OCI-LY3 (cell line): Measurements from ENCODE around the gene ROPN1.

Source experiments
- H2AFZ ChIP-seq: fragments of 200-600, 300-600 bp; shearing (Covaris generic); 2 replicates; pipeline ENCODE4 v1.6.0; 2014; ENCODE audit warnings: antibody characterized with exemption, low read depth, low read length
- H3K27ac ChIP-seq: fragments of 200-600, 300-600 bp; sonication (generic); 2 replicates; pipeline ENCODE4 v1.5.1; 2014; ENCODE audit warnings: mild to moderate bottlenecking, low read length, moderate library complexity, mixed read lengths
- H3K27me3 ChIP-seq: fragments of 200-600, 300-600 bp; sonication (generic); 2 replicates; pipeline ENCODE4 v1.6.1; 2014; ENCODE audit warnings: low read depth, low read length, mixed read lengths
- H3K36me3 ChIP-seq: fragments of 200-600, 300-600 bp; sonication (generic); replicated peaks from 2 replicates; pipeline ENCODE3; 2014; ENCODE audit warnings: low read depth, low read length, mixed read lengths
- H3K4me1 ChIP-seq: fragments of 300-600, 200-600 bp; sonication (generic); 2 replicates; pipeline ENCODE4 v1.6.1; 2014; ENCODE audit warnings: low read length, mixed read lengths
- H3K4me2 ChIP-seq: fragments of 200-600, 300-600 bp; sonication (generic); 2 replicates; pipeline ENCODE4 v1.6.1; 2014; ENCODE audit warnings: low read length, mixed read lengths
- H3K4me3 ChIP-seq: fragments of 300-600, 200-600 bp; sonication (generic); 2 replicates; pipeline ENCODE4 v1.5.1; 2014; ENCODE audit warnings: antibody characterized with exemption, mild to moderate bottlenecking, low read length, moderate library complexity
- H3K79me2 ChIP-seq: fragments of 300-600, 200-600 bp; shearing (Covaris generic); 2 replicates; pipeline ENCODE4 v1.6.1; 2014; ENCODE audit warnings: mild to moderate bottlenecking, low read length, mixed read lengths
- H3K9ac ChIP-seq: fragments of 300-600, 200-600 bp; shearing (Covaris generic); 2 replicates; pipeline ENCODE4 v1.6.0; 2014; ENCODE audit warnings: mild to moderate bottlenecking, low read length, moderate library complexity
- H3K9me3 ChIP-seq: fragments of 200-600, 300-600 bp; shearing (Covaris generic); 2 replicates; pipeline ENCODE4 v1.6.1; 2014; ENCODE audit warnings: low read length, mixed read lengths; ENCODE audit not compliant: insufficient read depth
- H4K20me1 ChIP-seq: fragments of 200-600, 300-600 bp; sonication (generic); 2 replicates; pipeline ENCODE4 v1.6.1; 2016; ENCODE audit warnings: low read length, mixed read lengths; ENCODE audit not compliant: insufficient read depth
- EZH2phosphoT487 ChIP-seq: fragments of 200-600 bp; shearing (Covaris generic); IDR thresholded peaks from 2 replicates; pipeline ENCODE4 v1.6.1; 2018; ENCODE audit warnings: antibody characterized with exemption, mixed run types, low read depth
- TF ChIP-seq, protein P1 (sequence below): fragments of 200-600, 300-600 bp; sonication (generic); IDR thresholded peaks from 2 replicates; pipeline ENCODE4 v1.5.1; 2014; ENCODE audit warnings: antibody characterized with exemption, low read length, low read depth

The ROPN1 gene

DNA sequence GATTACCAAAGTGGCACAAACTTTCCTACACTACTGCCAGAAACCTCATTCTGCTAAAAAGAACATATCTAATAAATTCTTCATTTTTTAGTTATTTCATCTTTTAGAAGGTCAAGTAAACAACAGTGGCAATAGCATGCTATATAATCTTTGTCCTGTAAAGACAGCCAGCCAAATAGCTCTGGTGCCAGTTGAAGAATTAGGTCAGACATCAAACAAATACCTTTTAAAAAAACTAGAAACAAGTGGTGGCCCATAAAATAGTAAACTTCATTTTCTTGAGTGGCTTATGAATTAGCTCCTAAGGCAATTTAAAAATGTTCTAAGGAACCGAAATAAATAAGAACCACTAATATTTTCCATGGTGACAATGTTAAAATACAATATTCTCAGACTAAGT lies 50.4 kb downstream of the ROPN1 start:
- no peak overlapping the region for H3K9ac ChIP-seq
- peaks cover 34% of the 10 kb centered on the region for H3K36me3 ChIP-seq
- no peak for TF ChIP-seq EZH2phosphoT487
- TF ChIP-seq, protein P1, sequence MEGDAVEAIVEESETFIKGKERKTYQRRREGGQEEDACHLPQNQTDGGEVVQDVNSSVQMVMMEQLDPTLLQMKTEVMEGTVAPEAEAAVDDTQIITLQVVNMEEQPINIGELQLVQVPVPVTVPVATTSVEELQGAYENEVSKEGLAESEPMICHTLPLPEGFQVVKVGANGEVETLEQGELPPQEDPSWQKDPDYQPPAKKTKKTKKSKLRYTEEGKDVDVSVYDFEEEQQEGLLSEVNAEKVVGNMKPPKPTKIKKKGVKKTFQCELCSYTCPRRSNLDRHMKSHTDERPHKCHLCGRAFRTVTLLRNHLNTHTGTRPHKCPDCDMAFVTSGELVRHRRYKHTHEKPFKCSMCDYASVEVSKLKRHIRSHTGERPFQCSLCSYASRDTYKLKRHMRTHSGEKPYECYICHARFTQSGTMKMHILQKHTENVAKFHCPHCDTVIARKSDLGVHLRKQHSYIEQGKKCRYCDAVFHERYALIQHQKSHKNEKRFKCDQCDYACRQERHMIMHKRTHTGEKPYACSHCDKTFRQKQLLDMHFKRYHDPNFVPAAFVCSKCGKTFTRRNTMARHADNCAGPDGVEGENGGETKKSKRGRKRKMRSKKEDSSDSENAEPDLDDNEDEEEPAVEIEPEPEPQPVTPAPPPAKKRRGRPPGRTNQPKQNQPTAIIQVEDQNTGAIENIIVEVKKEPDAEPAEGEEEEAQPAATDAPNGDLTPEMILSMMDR: no peak
- no peak overlapping the region for H2AFZ ChIP-seq
- H3K79me2 ChIP-seq: no peaks in the 10 kb centered on the region
- no peak overlapping the region for H3K4me2 ChIP-seq
- H3K4me3 ChIP-seq: no peak overlapping the region
- no peak overlapping the region for H3K27ac ChIP-seq
- H3K27me3 ChIP-seq: no peaks in the 10 kb centered on the region
- no peaks in the 10 kb centered on the region for H3K9me3 ChIP-seq
- no peaks in the 10 kb centered on the region for H4K20me1 ChIP-seq
- H3K4me1 ChIP-seq: peaks cover 3% of the 10 kb centered on the region; the same call in 1 of the 2 replicates

DNA sequence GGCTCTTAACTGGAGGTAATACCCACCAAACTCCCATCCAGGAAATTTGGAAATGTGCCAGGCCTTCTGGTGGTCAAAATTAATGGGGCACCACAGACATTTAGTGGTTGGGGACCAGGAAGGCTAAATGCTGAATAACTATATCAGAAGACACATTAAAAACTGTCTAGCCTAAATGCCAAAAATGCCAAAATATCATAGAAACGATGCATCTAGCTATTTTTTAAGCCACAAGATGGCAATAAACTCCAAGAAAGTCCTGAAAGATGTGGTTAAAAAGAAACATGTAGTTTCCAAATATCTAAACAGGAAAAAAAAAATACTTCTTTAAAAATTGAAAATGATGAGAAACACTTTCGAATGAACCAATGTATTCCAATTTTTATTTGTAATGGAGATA lies 50.8 kb downstream of the ROPN1 start:
- Histone ChIP-seq H3K4me1 (peaks cover 3% of the 10 kb centered on the region; the same call in 1 of the 2 replicates), H3K9me3 (no peaks in the 10 kb centered on the region), H3K9ac (no peak overlapping the region), H4K20me1 (no peaks in the 10 kb centered on the region), H3K36me3 (peaks cover 34% of the 10 kb centered on the region), H2AFZ (no peak overlapping the region), H3K4me2 (no peak overlapping the region), H3K27ac (no peak overlapping the region), H3K79me2 (no peaks in the 10 kb centered on the region), H3K27me3 (no peaks in the 10 kb centered on the region), H3K4me3 (no peak overlapping the region)
- TF ChIP-seq EZH2phosphoT487: no peak
- TF ChIP-seq, protein P1: 0 out of 2 replicates have a peak, but pooled peaks have one; percentile 15

DNA sequence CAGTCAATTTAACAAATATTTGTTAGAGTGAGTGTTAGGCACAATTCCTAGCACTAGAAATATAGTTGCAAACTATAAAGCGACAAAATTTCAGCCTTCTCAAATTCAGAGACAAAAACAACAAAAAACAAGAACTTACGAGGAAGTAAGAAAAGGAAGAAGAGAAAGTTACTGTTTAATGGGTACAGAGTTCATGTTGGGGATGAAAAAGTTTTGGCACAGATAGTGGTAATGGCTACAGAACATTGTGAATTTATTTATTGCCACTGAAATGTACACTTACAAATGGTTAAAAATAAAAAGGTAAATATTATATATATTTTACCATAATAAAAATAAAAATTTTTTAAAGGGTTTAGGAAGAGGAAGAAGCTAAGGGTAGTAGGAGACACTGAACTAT lies 52.2 kb downstream of the ROPN1 start:
- Histone ChIP-seq H3K9ac (no peak overlapping the region), H3K27me3 (no peaks in the 10 kb centered on the region), H3K4me2 (no peak overlapping the region), H3K4me1 (peaks cover 3% of the 10 kb centered on the region; the same call in 1 of the 2 replicates), H3K4me3 (no peak overlapping the region), H2AFZ (no peak overlapping the region), H3K36me3 (peaks cover 34% of the 10 kb centered on the region), H3K27ac (no peak overlapping the region), H4K20me1 (no peaks in the 10 kb centered on the region), H3K9me3 (no peaks in the 10 kb centered on the region), H3K79me2 (no peaks in the 10 kb centered on the region)
- TF ChIP-seq EZH2phosphoT487: no peak
- TF ChIP-seq, protein P1: no peak

DNA sequence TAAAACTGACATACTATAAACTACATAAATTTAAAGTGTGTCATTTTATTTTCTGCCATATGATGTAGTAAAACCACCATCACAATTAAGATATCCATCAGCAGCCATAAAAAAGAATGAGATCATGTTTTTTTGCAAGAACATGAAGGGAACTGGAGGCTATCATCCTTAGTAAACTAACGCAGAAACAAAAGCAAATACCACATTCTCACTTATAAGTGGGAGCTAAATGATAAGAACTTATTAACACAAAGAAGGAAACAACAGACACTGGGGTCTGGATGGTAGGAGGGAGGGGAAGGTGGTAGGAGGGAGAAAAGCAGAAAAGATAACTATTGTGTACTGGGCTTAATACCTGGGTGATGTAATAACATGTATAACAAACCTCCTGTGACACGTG lies 55.5 kb downstream of the ROPN1 start:
- H3K4me1 ChIP-seq: peaks cover 3% of the 10 kb centered on the region; the same call in 1 of the 2 replicates
- H3K4me2 ChIP-seq: no peak overlapping the region
- TF ChIP-seq, protein P1: no peak
- no peak for TF ChIP-seq EZH2phosphoT487
- H3K9me3 ChIP-seq: no peaks in the 10 kb centered on the region
- no peak overlapping the region for H3K9ac ChIP-seq
- H3K79me2 ChIP-seq: no peaks in the 10 kb centered on the region
- no peak overlapping the region for H2AFZ ChIP-seq
- peaks cover 14% of the 10 kb centered on the region for H3K36me3 ChIP-seq
- H4K20me1 ChIP-seq: no peaks in the 10 kb centered on the region
- H3K4me3 ChIP-seq: no peak overlapping the region
- no peaks in the 10 kb centered on the region for H3K27me3 ChIP-seq
- no peak overlapping the region for H3K27ac ChIP-seq
